SK-N-SH treated with all-trans-retinoic acid at 6 μM for 48 hours (cell line): ENCODE results near the gene CD180.

Source experiments
- CREB5 ChIP-seq: fragments of 250-450 bp; sonication (Bioruptor Pico); IDR thresholded peaks from 2 replicates; pipeline ENCODE4 v1.5.1; 2020; ENCODE audit warnings: low read depth, mild to moderate bottlenecking, moderate library complexity
- CSDC2 ChIP-seq: fragments of 250-450 bp; sonication (Bioruptor Pico); IDR thresholded peaks from 2 replicates; pipeline ENCODE4 v1.5.0; 2020; ENCODE audit warnings: mild to moderate bottlenecking, moderate library complexity
- ISL1 ChIP-seq: fragments of 250-450 bp; sonication (Bioruptor Pico); IDR thresholded peaks from 2 replicates; pipeline ENCODE4 v2.1.2; 2022; ENCODE audit warnings: mild to moderate bottlenecking, moderate library complexity
- PATZ1 ChIP-seq: fragments of 250-450 bp; sonication (Bioruptor Pico); IDR thresholded peaks from 2 replicates; pipeline ENCODE4 v1.8.0; 2020; ENCODE audit warnings: mild to moderate bottlenecking, moderate library complexity, borderline replicate concordance
- PPARA ChIP-seq: fragments of 250-450 bp; sonication (Bioruptor Pico); IDR thresholded peaks from 2 replicates; pipeline ENCODE4 v1.5.0; 2020; ENCODE audit warnings: mild to moderate bottlenecking, borderline replicate concordance
- RARB ChIP-seq: fragments of 250-450 bp; sonication (Bioruptor Pico); IDR thresholded peaks from 2 replicates; pipeline ENCODE4 v1.8.0; 2021; ENCODE audit warnings: mild to moderate bottlenecking, moderate library complexity
- TCF4 ChIP-seq: fragments of 250-450 bp; sonication (Bioruptor Pico); IDR thresholded peaks from 2 replicates; pipeline ENCODE4 v1.8.0; 2021; ENCODE audit warnings: mild to moderate bottlenecking, moderate library complexity, borderline replicate concordance
- TOX ChIP-seq: fragments of 250-450 bp; sonication (Bioruptor Pico); IDR thresholded peaks from 2 replicates; pipeline ENCODE4 v1.8.0; 2021; ENCODE audit warnings: mild to moderate bottlenecking, moderate library complexity, borderline replicate concordance
- ZC3H10 ChIP-seq: fragments of 250-450 bp; sonication (Bioruptor Pico); IDR thresholded peaks from 2 replicates; pipeline ENCODE4 v1.5.1; 2021; ENCODE audit warnings: mild to moderate bottlenecking, moderate library complexity

- TF ChIP-seq TOX (CRISPR knock-in tag) (no peak), RARB (CRISPR knock-in tag) (no peak), PATZ1 (CRISPR knock-in tag) (no peak), PPARA (CRISPR knock-in tag) (no peak), TCF4 (CRISPR knock-in tag) (no peak), ZC3H10 (CRISPR knock-in tag) (no peak), CSDC2 (CRISPR knock-in tag) (no peak), CREB5 (CRISPR knock-in tag) (no peak), ISL1 (no peak)
Measured at GRCh38 chr5:67192719-67193438, 3.7 kb downstream of the CD180 start.
